ENCODE results near the gene CDH4.

GRCh38 chr20:61859767-61860166, 607.7 kb downstream of the CDH4 start:
- TF ChIP-seq CTCF (IDR thresholded peaks at IDR 0.05; ENCODE audit: insufficient read depth, low read depth, low read length) (no peak), EZH2 (IDR thresholded peaks at IDR 0.05; ENCODE audit: insufficient read depth, low read length) (no peak)

Data from astrocyte (in vitro differentiated cells and primary cell).